HEK293T (cell line): ENCODE measurements around the gene RBM20.

Source experiments
- HDGF ChIP-seq: fragments of 450-650 bp; IDR thresholded peaks from 2 replicates; pipeline ENCODE4 v1.6.1; 2017; ENCODE audit warnings: antibody characterized with exemption, borderline replicate concordance
- L3MBTL2 ChIP-seq: fragments of 450-650 bp; conservative IDR thresholded peaks from 2 replicates; pipeline ENCODE4 v1.6.1; 2016; ENCODE audit warnings: mild to moderate bottlenecking
- SP1 ChIP-seq: fragments of 450-650 bp; IDR thresholded peaks from 2 replicates; pipeline ENCODE4 v1.6.1; 2017

GRCh38 chr10:110721406-110722038 lies 77.4 kb downstream of the RBM20 start:
- TF ChIP-seq HDGF (no peak), SP1 (no peak), L3MBTL2 (no peak)
